Stimulated activated CD8-positive, alpha-beta memory T cell treated with anti-CD3 and anti-CD28 coated beads, Interleukin-15, amount 100 ng/mL, for 1 hour (primary cell): ENCODE measurements around the gene C17orf50.

Source experiments
- DNase-seq: peaks from one replicate; pipeline ENCODE4 v3.0.0-alpha.2; 2020; ENCODE audit warnings: low read depth

Gene C17orf50

GRCh38 chr17:35752945-35753764 lies 7.5 kb upstream of the C17orf50 start, which contains the start of gene GAS2L2:
GAS2L2 (minus strand) TSS chr17:35753239; CDS start chr17:35752850, 389 bp downstream.
- DNase-seq: no peak

GRCh38 chr17:35757243-35757642 lies 3.4 kb upstream of the C17orf50 start:
- DNase-seq: no peak

- DNase-seq: no peak
Observed at GRCh38 chr17:35761601-35762000, 914 bp downstream of the C17orf50 start.

- DNase-seq: no peak
Observed at GRCh38 chr17:35763767-35764122, 3.1 kb downstream of the C17orf50 start.

- peak; percentile 75 for DNase-seq
Observed at GRCh38 chr17:35764123-35764991, 3.7 kb downstream of the C17orf50 start.

GRCh38 chr17:35765086-35765710 lies 4.5 kb downstream of the C17orf50 start:
- no peak for DNase-seq

- DNase-seq: no peak
Observed at GRCh38 chr17:35765756-35766488, 5.2 kb downstream of the C17orf50 start.

GRCh38 chr17:35766489-35766877 lies 5.8 kb downstream of the C17orf50 start:
- DNase-seq: no peak

- DNase-seq: no peak
Observed at GRCh38 chr17:35766903-35767510, 6.3 kb downstream of the C17orf50 start.

GRCh38 chr17:35768797-35769196 lies 8.1 kb downstream of the C17orf50 start:
- no peak for DNase-seq

GRCh38 chr17:35769895-35770486 lies 9.3 kb downstream of the C17orf50 start:
- DNase-seq: no peak

GRCh38 chr17:35773129-35773528 lies 12.4 kb downstream of the C17orf50 start:
- no peak for DNase-seq

- no peak for DNase-seq
Observed at GRCh38 chr17:35773679-35774425, 13.2 kb downstream of the C17orf50 start.

GRCh38 chr17:35774499-35774898 lies 13.8 kb downstream of the C17orf50 start:
- DNase-seq: no peak

GRCh38 chr17:35775039-35775438 lies 14.4 kb downstream of the C17orf50 start:
- no peak for DNase-seq

GRCh38 chr17:35775583-35775982 lies 14.9 kb downstream of the C17orf50 start:
- no peak for DNase-seq

GRCh38 chr17:35778641-35779196 lies 18.0 kb downstream of the C17orf50 start:
- DNase-seq: no peak

- no peak for DNase-seq
Observed at GRCh38 chr17:35780950-35781349, 20.3 kb downstream of the C17orf50 start.

- no peak for DNase-seq
Observed at GRCh38 chr17:35784895-35785294, 24.2 kb downstream of the C17orf50 start.

- no peak for DNase-seq
Observed at GRCh38 chr17:35786941-35787432, 26.3 kb downstream of the C17orf50 start.
